Thyroid gland (tissue), 4 donors: ENCODE measurements around the gene PHTF1. TPM values are rescaled to one million over a fixed set of nuclear protein-coding genes. Genes with fewer than 3 reads are reported as not detected.
A peak's percentile ranks its signal among the peaks of the same experiment; 100 is the strongest.

Experiments used
- DNase-seq, 2 donors: peaks; one replicate each; pipeline ENCODE4 v3.0.0-alpha.2; 2019
- H3K27ac ChIP-seq, 3 donors: fragments of 200-600 bp; sonication (generic); 1 replicate in 2 of 3; 2 replicates in 1 of 3; pipeline ENCODE4 v1.5.1; 2016 to 2019; ENCODE audit warnings: mild to moderate bottlenecking in 1 of 3, moderate library complexity in 1 of 3
- H3K27me3 ChIP-seq: fragments of 200-600 bp; sonication (generic); one replicate; pipeline ENCODE4 v1.5.1; 2019
- H3K36me3 ChIP-seq, 2 donors: fragments of 200-600 bp; sonication (generic); one replicate each; pipeline ENCODE4 v1.5.1; 2016 to 2019
- H3K4me1 ChIP-seq, 2 donors: fragments of 200-600 bp; sonication (generic); one replicate each; pipeline ENCODE4 v1.5.1; 2017 to 2019
- H3K4me3 ChIP-seq, 3 donors: fragments of 200-600 bp; sonication (generic); replicated peaks in 1 of 3; 1 replicate in 2 of 3; 2 replicates in 1 of 3; pipeline ENCODE4 v1.5.1; 2016; ENCODE audit warnings: mild to moderate bottlenecking in 1 of 3
- H3K9me3 ChIP-seq: fragments of 200-600 bp; sonication (generic); one replicate; pipeline ENCODE4 v1.5.1; 2017
- CTCF ChIP-seq, 6 experiments: fragments of 200-600 bp in 3 of 6; fragments of 450-650 bp in 3 of 6; sonication (generic) in 3 of 6; IDR thresholded peaks; one replicate each; pipeline ENCODE4 v1.5.1; 2016 to 2019; ENCODE audit warnings: antibody characterized with exemption in 6 of 6, mild to moderate bottlenecking in 2 of 6, inconsistent platforms in 1 of 6, moderate library complexity in 1 of 6
- POLR2A ChIP-seq, 2 donors: fragments of 450-650 bp; IDR thresholded peaks; one replicate each; pipeline ENCODE4 v1.6.1; 2017; ENCODE audit warnings: antibody characterized with exemption in 2 of 2, mild to moderate bottlenecking in 2 of 2, moderate library complexity in 1 of 2
- WGBS, 2 donors: methylation state at CpG; one replicate each; pipeline ENCODE4 v1.1.5; 2017; 5-methylcytosine and 5-hydroxymethylcytosine counted together
- intact Hi-C: fragments of 100-400 bp; cut with DNase I; formaldehyde crosslinking; loops from one replicate; pipeline ENCODE4 v1.15.1; 2023
- total RNA-seq, 4 donors: library from RNA; depleted of rRNA; stranded (reverse); fragments of >200 nt; gene quantifications; one replicate each; pipeline ENCODE4 v1.2.3, GENCODE V29; 2016

Gene PHTF1
- total RNA-seq, 4 donors from 2014 or later: 14.4 to 25.4 (median 20.9) TPM

GRCh38 chr1:113691184-113691583 is 68.1 kb downstream of the PHTF1 start:
- no peaks in the 10 kb centered on the region for H3K4me1 ChIP-seq
- no peak for DNase-seq
- intact Hi-C loops: no loop called here
- 95 to 96% methylated on average over 2 of the region's 2 CpGs for WGBS, 2 donors
- H3K27me3 ChIP-seq: no peaks in the 10 kb centered on the region
- TF ChIP-seq POLR2A (IDR thresholded peaks at IDR 0.05) (no peak), CTCF (IDR thresholded peaks at IDR 0.05) (no peak)
- H3K36me3 ChIP-seq: no peaks in the 10 kb centered on the region
- no peak overlapping the region for H3K4me3 ChIP-seq
- H3K27ac ChIP-seq: no peak overlapping the region
- no peaks in the 10 kb centered on the region for H3K9me3 ChIP-seq

GRCh38 chr1:113686891-113687618 is 72.2 kb downstream of the PHTF1 start:
- Histone ChIP-seq H3K4me1 (no peaks in the 10 kb centered on the region), H3K27me3 (no peaks in the 10 kb centered on the region), H3K4me3 (no peak overlapping the region), H3K36me3 (no peaks in the 10 kb centered on the region), H3K9me3 (no peaks in the 10 kb centered on the region), H3K27ac (no peak overlapping the region)
- intact Hi-C loops: no loop called here
- WGBS, 2 donors: 80 to 85% methylated on average over 3 of the region's 3 CpGs
- no peak for DNase-seq
- TF ChIP-seq CTCF (IDR thresholded peaks at IDR 0.05) (no peak), POLR2A (IDR thresholded peaks at IDR 0.05) (no peak)

DNA sequence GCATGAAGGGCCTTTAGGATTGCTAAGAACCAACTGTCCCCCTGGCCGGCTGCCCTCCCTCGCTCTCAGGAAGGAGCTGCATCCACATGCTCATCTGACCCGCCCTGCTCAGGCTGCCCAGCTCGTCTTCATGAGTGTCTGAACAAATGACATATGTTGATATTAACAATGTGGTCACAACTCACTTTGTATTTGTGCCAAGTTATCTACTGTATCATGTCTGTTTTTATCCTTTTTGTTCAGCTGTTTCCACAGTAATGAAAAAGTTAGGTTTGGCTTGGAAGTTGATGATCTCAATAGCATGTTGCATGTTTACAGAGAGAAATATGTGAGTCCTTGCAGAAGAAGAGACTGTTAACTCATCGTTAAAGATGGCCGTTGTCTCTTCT is 75.1 kb downstream of the PHTF1 start:
- Histone ChIP-seq H3K4me3 (no peak overlapping the region), H3K9me3 (no peaks in the 10 kb centered on the region), H3K4me1 (no peaks in the 10 kb centered on the region), H3K36me3 (no peaks in the 10 kb centered on the region), H3K27me3 (no peaks in the 10 kb centered on the region), H3K27ac (peak overlapping the region in 1 of 3 donors; percentile 18)
- 69 to 74% methylated on average over 6 of the region's 6 CpGs for WGBS, 2 donors
- TF ChIP-seq POLR2A (IDR thresholded peaks at IDR 0.05) (no peak), CTCF (IDR thresholded peaks at IDR 0.05) (no peak)
- intact Hi-C loops: no loop called here
- DNase-seq: peak in 1 of 2 donors; percentile 8

DNA sequence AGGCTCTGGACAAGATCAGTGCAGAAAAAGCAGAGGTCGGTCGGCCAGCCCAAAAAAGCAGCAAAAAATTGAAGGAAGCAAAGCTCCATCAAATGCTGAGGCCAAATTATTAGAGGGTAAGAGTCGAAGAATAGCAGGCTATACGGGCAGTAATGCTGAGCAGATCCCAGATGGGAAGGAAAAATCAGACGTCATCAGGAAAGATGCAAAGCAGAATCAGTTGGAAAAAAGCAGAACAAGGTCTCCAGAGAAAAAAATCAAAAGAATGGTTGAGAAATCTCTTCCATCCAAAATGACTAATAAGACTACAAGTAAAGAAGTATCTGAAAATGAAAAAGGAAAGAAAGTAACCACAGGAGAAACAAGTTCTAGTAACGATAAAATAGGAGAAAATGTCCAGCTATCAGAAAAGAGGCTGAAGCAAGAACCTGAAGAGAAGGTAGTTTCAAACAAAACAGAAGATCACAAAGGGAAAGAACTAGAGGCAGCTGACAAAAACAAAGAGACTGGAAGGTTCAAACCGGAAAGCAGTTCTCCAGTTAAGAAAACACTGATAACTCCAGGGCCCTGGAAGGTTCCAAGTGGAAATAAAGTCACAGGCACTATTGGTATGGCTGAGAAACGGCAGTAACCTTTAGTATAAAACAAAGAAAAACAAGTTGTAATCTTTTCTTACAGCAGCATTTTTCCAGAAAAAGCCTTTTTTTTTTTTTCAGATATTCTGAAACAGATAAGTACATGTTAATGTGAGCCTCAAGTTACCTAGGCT is 75.7 kb downstream of the PHTF1 start:
- Histone ChIP-seq H3K4me1 (no peaks in the 10 kb centered on the region), H3K36me3 (no peaks in the 10 kb centered on the region), H3K27ac (peak overlapping the region in 1 of 3 donors; percentile 18), H3K27me3 (no peaks in the 10 kb centered on the region), H3K9me3 (no peaks in the 10 kb centered on the region), H3K4me3 (no peak overlapping the region)
- TF ChIP-seq CTCF (IDR thresholded peaks at IDR 0.05): no peak
- no peak for TF ChIP-seq POLR2A (IDR thresholded peaks at IDR 0.05)
- DNase-seq: no peak
- intact Hi-C loops: no loop called here
- WGBS, 2 donors: 49 to 66% methylated on average over 8 of the region's 8 CpGs
